HepG2 (cell line): ENCODE results near the gene MAPK13. TPM values are rescaled to one million over a fixed set of nuclear protein-coding genes. Genes with fewer than 3 reads are reported as not detected.

Source experiments
- ATAC-seq: fragments of 200-7000 bp; cut with Tn5 transposase; 3 replicates; pipeline ENCODE4 v1.9.1; 2020; ENCODE audit warnings: mild to moderate bottlenecking, moderate library complexity
- BruUV-seq: library from RNA; stranded (reverse); fragments of 400-500 nt; replicated peaks from 2 replicates; lab custom pipeline; 2021; lab: Mats Ljungman, UMichigan
- CTCF ChIA-PET: fragments of 300-600 bp; formaldehyde crosslinking; extraction: SDS; loops from one replicate; lab custom pipeline; 2021; ENCODE audit warnings: low total read pairs, inconsistent platforms, low intra/inter-chr PET ratio; lab: Yijun Ruan, JAX
- POLR2A ChIA-PET: fragments of 350-600 bp; sonication (Branson Sonifier 250); formaldehyde crosslinking; loops from one replicate; lab custom pipeline; 2020; ENCODE audit warnings: antibody characterized with exemption, inconsistent platforms; lab: Yijun Ruan, JAX
- DNase-seq: peaks from one replicate; pipeline ENCODE4 v3.0.0-alpha.2; 2015; ENCODE audit warnings: low spot score
- FAIRE-seq: peaks from 3 replicates; lab custom pipeline; 2011; peaks lifted over from hg19 to GRCh38; lab: Jason Lieb, UNC
- H2AFZ ChIP-seq: one replicate; pipeline ENCODE4 v1.6.1; 2011; ENCODE audit warnings: low read length, inconsistent platforms
- H3K27ac ChIP-seq: fragments of 300-600 bp; 3 replicates; pipeline ENCODE4 v1.8.0; 2011; ENCODE audit warnings: mixed run types, mild to moderate bottlenecking, mixed read lengths, low read length, inconsistent platforms; ENCODE audit not compliant: insufficient read depth; ENCODE audit errors: extremely low read length
- H3K27me3 ChIP-seq, 2 experiments: fragments of 200-600 bp in 1 of 2; 2 replicates in 1 of 2; 3 replicates in 1 of 2; pipeline versions ENCODE4 v1.6.0 to v1.8.0; 2011; ENCODE audit warnings: low read length in 2 of 2, mild to moderate bottlenecking in 2 of 2, moderate library complexity in 2 of 2, inconsistent platforms in 1 of 2; ENCODE audit not compliant: insufficient read depth in 2 of 2, control insufficient read depth in 1 of 2
- H3K36me3 ChIP-seq, 2 experiments: fragments of 200-600 bp in 1 of 2; replicated peaks in 1 of 2; 2 replicates in 1 of 2; 3 replicates in 1 of 2; pipeline versions ENCODE4 v1.5.1 to v1.8.0; 2011; ENCODE audit warnings: low read length in 2 of 2, inconsistent platforms in 1 of 2; ENCODE audit not compliant: insufficient read depth in 2 of 2, control insufficient read depth in 1 of 2
- H3K4me1 ChIP-seq: 2 replicates; pipeline ENCODE4 v1.5.1; 2012; ENCODE audit warnings: low read length, inconsistent platforms; ENCODE audit not compliant: insufficient read depth
- H3K4me2 ChIP-seq: 2 replicates; pipeline ENCODE4 v1.6.0; 2011; ENCODE audit warnings: low read depth, low read length, inconsistent platforms
- H3K4me3 ChIP-seq, 3 experiments: fragments of 200-600 bp in 1 of 3; sonication (generic), shearing (Covaris generic) in 1 of 3; replicated peaks in 1 of 3; 2 replicates each; pipeline ENCODE4 v1.5.1; 2011 to 2016; ENCODE audit warnings: low read length in 3 of 3, inconsistent platforms in 2 of 3, low read depth in 2 of 3, mild to moderate bottlenecking in 2 of 3, control low read depth in 1 of 3, mixed read lengths in 1 of 3; ENCODE audit not compliant: insufficient read depth in 1 of 3
- H3K79me2 ChIP-seq: one replicate; pipeline ENCODE4 v1.6.1; 2011; ENCODE audit warnings: low read length, inconsistent platforms; ENCODE audit not compliant: insufficient read depth
- H3K9ac ChIP-seq: 2 replicates; pipeline ENCODE4 v1.6.0; 2011; ENCODE audit warnings: mild to moderate bottlenecking, low read depth, low read length, inconsistent platforms; ENCODE audit not compliant: insufficient read depth
- H3K9me3 ChIP-seq: 2 replicates; pipeline ENCODE4 v1.5.1; 2012; ENCODE audit warnings: mild to moderate bottlenecking, low read length
- H4K20me1 ChIP-seq: 2 replicates; pipeline ENCODE4 v1.6.0; 2011; ENCODE audit warnings: inconsistent platforms, mild to moderate bottlenecking, low read length, moderate library complexity; ENCODE audit not compliant: insufficient read depth
- ATF1 ChIP-seq: IDR thresholded peaks from 2 replicates; pipeline ENCODE4 v1.6.1; 2016; ENCODE audit warnings: mild to moderate bottlenecking, control low read depth
- BRF2 ChIP-seq: sonication (generic); formaldehyde crosslinking; IDR thresholded peaks from 2 replicates; pipeline ENCODE4 v1.8.1; 2022; ENCODE audit warnings: mild to moderate bottlenecking, missing genetic modification reagents
- CBFB ChIP-seq: sonication (generic); formaldehyde crosslinking; IDR thresholded peaks from 2 replicates; pipeline ENCODE4 v1.4.0; 2020; ENCODE audit warnings: missing genetic modification reagents
- CCAR2 ChIP-seq: fragments of 200-400 bp; formaldehyde crosslinking; optimal IDR thresholded peaks from 2 replicates; pipeline ENCODE3; 2018; ENCODE audit warnings: low read depth, mild to moderate bottlenecking, low read length, moderate library complexity
- DPF2 ChIP-seq: sonication (generic); formaldehyde crosslinking; IDR thresholded peaks from 2 replicates; pipeline ENCODE4 v1.4.0; 2020; ENCODE audit warnings: mild to moderate bottlenecking, low read depth, missing genetic modification reagents, borderline replicate concordance
- HINFP ChIP-seq: sonication (generic); formaldehyde crosslinking; IDR thresholded peaks from 2 replicates; pipeline ENCODE4 v1.4.0; 2020; ENCODE audit warnings: low read depth, mild to moderate bottlenecking, missing genetic modification reagents
- MYC ChIP-seq: sonication (generic); formaldehyde crosslinking; IDR thresholded peaks from 2 replicates; pipeline ENCODE4 v1.9.0; 2021; ENCODE audit warnings: missing genetic modification reagents, borderline replicate concordance
- POLR2AphosphoS2 ChIP-seq: IDR thresholded peaks from 2 replicates; pipeline ENCODE4 v1.6.1; 2011; ENCODE audit warnings: low read depth, low read length, improper control_type of control experiment
- PRDM4 ChIP-seq: sonication (generic); formaldehyde crosslinking; IDR thresholded peaks from 2 replicates; pipeline ENCODE4 v1.9.0; 2021; ENCODE audit warnings: missing genetic modification reagents, borderline replicate concordance
- SMAD1 ChIP-seq: sonication (generic); formaldehyde crosslinking; IDR thresholded peaks from 2 replicates; pipeline ENCODE4 v1.4.0; 2020; ENCODE audit warnings: missing genetic modification reagents, low read depth, mild to moderate bottlenecking, borderline replicate concordance
- SNAPC5 ChIP-seq: sonication (generic); formaldehyde crosslinking; IDR thresholded peaks from 2 replicates; pipeline ENCODE4 v1.8.1; 2023; ENCODE audit warnings: mild to moderate bottlenecking, missing genetic modification reagents, borderline replicate concordance
- TARDBP ChIP-seq: sonication (generic); formaldehyde crosslinking; IDR thresholded peaks from 2 replicates; pipeline ENCODE4 v1.8.0; 2022; ENCODE audit warnings: mild to moderate bottlenecking, missing genetic modification reagents
- TCF12 ChIP-seq, 2 experiments: fragments of 450-650 bp in 1 of 2; sonication (generic) in 1 of 2; formaldehyde crosslinking in 1 of 2; IDR thresholded peaks; 2 replicates each; pipeline versions ENCODE4 v1.6.1 to v1.8.0; 2017 to 2022; ENCODE audit warnings: antibody characterized with exemption in 1 of 2, mild to moderate bottlenecking in 1 of 2, missing genetic modification reagents in 1 of 2, moderate library complexity in 1 of 2
- ZFY ChIP-seq: sonication (generic); formaldehyde crosslinking; IDR thresholded peaks from 2 replicates; pipeline ENCODE4 v1.4.0; 2020; ENCODE audit warnings: missing genetic modification reagents
- ZNF263 ChIP-seq: sonication (generic); formaldehyde crosslinking; IDR thresholded peaks from 2 replicates; pipeline ENCODE4 v1.4.0; 2020; ENCODE audit warnings: missing genetic modification reagents
- ZNF530 ChIP-seq: sonication (generic); formaldehyde crosslinking; IDR thresholded peaks from 2 replicates; pipeline ENCODE4 v1.5.0; 2020; ENCODE audit warnings: low read depth, mild to moderate bottlenecking, missing genetic modification reagents
- ZNF672 ChIP-seq: sonication (generic); formaldehyde crosslinking; IDR thresholded peaks from 2 replicates; pipeline ENCODE4 v1.8.1; 2022; ENCODE audit warnings: missing genetic modification reagents
- ZNF75D ChIP-seq: sonication (generic); formaldehyde crosslinking; IDR thresholded peaks from 2 replicates; pipeline ENCODE4 v1.8.1; 2023; ENCODE audit warnings: missing genetic modification reagents, mild to moderate bottlenecking, borderline replicate concordance
- ZNF780A ChIP-seq: sonication (generic); formaldehyde crosslinking; IDR thresholded peaks from 2 replicates; pipeline ENCODE4 v1.8.0; 2022; ENCODE audit warnings: mild to moderate bottlenecking, missing genetic modification reagents, moderate library complexity
- ZZZ3 ChIP-seq: sonication (generic); formaldehyde crosslinking; IDR thresholded peaks from 2 replicates; pipeline ENCODE4 v1.4.0; 2020; ENCODE audit warnings: missing genetic modification reagents, mild to moderate bottlenecking, borderline replicate concordance
- whole genome bisulfite sequencing: methylation state at CpG from one replicate; pipeline ENCODE4 v1.1.6; 2017; ENCODE audit warnings: low lambda C conversion rate; 5-methylcytosine and 5-hydroxymethylcytosine counted together
- in situ Hi-C: cut with HindIII; loops from 2 replicates; pipeline ENCODE4 v1.10.0; 2017; ENCODE audit warnings: low pct_unique_long_range_greater_than_20kb; ENCODE audit not compliant: extremely low pct_ligation_motif_present
- intact Hi-C: fragments of 100-400 bp; cut with micrococcal nuclease; formaldehyde crosslinking; loops from one replicate; pipeline ENCODE4 v1.10.0; 2022; ENCODE audit not compliant: unreplicated experiment
- polyA plus RNA-seq, 8 experiments: library from polyadenylated mRNA; depleted of rRNA in 3 of 8; stranded (reverse) in 7 of 8; unstranded in 1 of 8; fragments of >200 nt; fragmentation: Illumina TruSeq in 4 of 8; extraction: Trizol in 4 of 8; gene quantifications; 2 replicates each; pipeline versions ENCODE4 v1.2.1 to v1.2.3, GENCODE V29; 2011 to 2016; ENCODE audit warnings: low read depth in 4 of 8, missing spikeins in 1 of 8, mixed read lengths in 1 of 8; ENCODE audit not compliant: insufficient read depth in 1 of 8
- total RNA-seq, 5 experiments: library from RNA; depleted of rRNA; stranded (reverse); fragments of >200 nt; fragmentation: Illumina TruSeq; extraction: Trizol; gene quantifications; 2 replicates each; pipeline ENCODE4 v1.2.3, GENCODE V29; 2016; ENCODE audit warnings: low read depth in 1 of 5

MAPK13 gene
- total and polyA plus RNA-seq, 2 of the 13 experiments (the other 11 are each of a cell fraction or from before 2014, with no cell fraction given): 12.7 to 43.4 TPM

GRCh38 chr6:36102853-36103252, 27.5 kb upstream of the MAPK13 start:
- H4K20me1 ChIP-seq: no peaks in the 10 kb centered on the region
- H3K27ac ChIP-seq: no peak overlapping the region
- POLR2A ChIA-PET: no interaction called here
- no peak for DNase-seq
- H3K4me2 ChIP-seq: no peak overlapping the region
- ATAC-seq: no peak
- BruUV-seq: no TSS peak
- no peaks in the 10 kb centered on the region for H3K27me3 ChIP-seq
- FAIRE-seq: no peak
- no peak overlapping the region for H3K9ac ChIP-seq
- no peak overlapping the region for H3K4me3 ChIP-seq
- no peaks in the 10 kb centered on the region for H3K9me3 ChIP-seq
- in situ Hi-C loops (no loop called here), intact Hi-C loops (no loop called here)
- H3K36me3 ChIP-seq: peaks cover 20 to 59% of the 10 kb centered on the region in 2 experiments
- TF ChIP-seq ZNF672: no peak
- TF ChIP-seq MYC (CRISPR knock-in tag): no peak
- TF ChIP-seq TCF12 (IDR thresholded peaks at IDR 0.05): no peak
- no peak for TF ChIP-seq TCF12 (CRISPR knock-in tag; IDR thresholded peaks at IDR 0.05)
- TF ChIP-seq BRF2 (CRISPR knock-in tag): no peak
- TF ChIP-seq DPF2 (CRISPR knock-in tag): no peak
- no peak for TF ChIP-seq ATF1 (CRISPR knock-in tag)
- no peak for TF ChIP-seq PRDM4 (CRISPR knock-in tag)
- TF ChIP-seq ZNF263 (CRISPR knock-in tag): no peak
- TF ChIP-seq ZFY (CRISPR knock-in tag): no peak
- no peak for TF ChIP-seq POLR2AphosphoS2
- no peak for TF ChIP-seq CBFB (CRISPR knock-in tag)
- TF ChIP-seq ZNF530 (CRISPR knock-in tag): no peak
- TF ChIP-seq HINFP: no peak
- TF ChIP-seq ZNF780A (CRISPR knock-in tag): no peak
- TF ChIP-seq SNAPC5 (CRISPR knock-in tag): no peak
- no peak for TF ChIP-seq ZNF75D (CRISPR knock-in tag)
- TF ChIP-seq SMAD1 (CRISPR knock-in tag): no peak
- TF ChIP-seq ZZZ3 (CRISPR knock-in tag): no peak
- no peak for TF ChIP-seq CCAR2
- TF ChIP-seq TARDBP (CRISPR knock-in tag): no peak
- 70% methylated on average over 4 of the region's 4 CpGs for WGBS
- 0 out of 2 replicates have a peak, but pooled peaks cover 5% of the 10 kb centered on the region for H3K4me1 ChIP-seq
- no peak overlapping the region for H2AFZ ChIP-seq
- CTCF ChIA-PET: no interaction called here
- H3K79me2 ChIP-seq: no peaks in the 10 kb centered on the region
